Endothelial cell of umbilical vein (primary cell): ENCODE data around the gene BRME1. TPM values are rescaled to one million over a fixed set of nuclear protein-coding genes. Genes with fewer than 3 reads are reported as not detected.

Experiments
- BruUV-seq: library from RNA; stranded (reverse); fragments of 400-500 nt; replicated peaks from 2 replicates; lab custom pipeline; 2021; lab: Mats Ljungman, UMichigan
- CTCF ChIA-PET: fragments of 300-600, 350-600 bp; sonication (Branson Sonifier 250); formaldehyde crosslinking; loops from one replicate; lab custom pipeline; 2021; ENCODE audit warnings: antibody characterized with exemption, inconsistent platforms; lab: Charles Lee
- POLR2A ChIA-PET: fragments of 300-600, 350-600 bp; sonication (Branson Sonifier 250); formaldehyde crosslinking; loops from one replicate; lab custom pipeline; 2021; ENCODE audit warnings: antibody characterized with exemption, inconsistent platforms; lab: Charles Lee
- DNase-seq: peaks from one replicate; pipeline ENCODE4 v3.0.0-alpha.2; 2011; ENCODE audit warnings: low read depth, low spot score
- FAIRE-seq: peaks from 2 replicates; lab custom pipeline; 2011; peaks lifted over from hg19 to GRCh38; lab: Jason Lieb, UNC
- H2AFZ ChIP-seq: 2 replicates; pipeline ENCODE4 v1.6.0; 2012; ENCODE audit warnings: low read depth, low read length, control low read depth, inconsistent platforms
- H3K27ac ChIP-seq: 2 replicates; pipeline ENCODE4 v1.5.1; 2011; ENCODE audit warnings: low read depth, mild to moderate bottlenecking, control low read depth, low read length, moderate library complexity; ENCODE audit not compliant: insufficient read depth
- H3K27me3 ChIP-seq, 2 experiments: 2 replicates each; pipeline versions ENCODE4 v1.6.0 to v1.6.1; 2011; ENCODE audit warnings: low read length in 2 of 2, mixed read lengths in 1 of 2; ENCODE audit not compliant: control insufficient read depth in 2 of 2, insufficient read depth in 2 of 2
- H3K36me3 ChIP-seq, 2 experiments: 2 replicates in 1 of 2; 3 replicates in 1 of 2; pipeline ENCODE4 v1.5.1; 2011; ENCODE audit warnings: low read length in 2 of 2, mild to moderate bottlenecking in 1 of 2, moderate library complexity in 1 of 2; ENCODE audit not compliant: control insufficient read depth in 2 of 2, insufficient read depth in 2 of 2; ENCODE audit errors: extremely low read depth in 1 of 2
- H3K4me1 ChIP-seq: 3 replicates; pipeline ENCODE4 v1.5.1; 2011; ENCODE audit warnings: mild to moderate bottlenecking, low read length; ENCODE audit not compliant: control insufficient read depth, insufficient read depth; ENCODE audit errors: extremely low read depth
- H3K4me2 ChIP-seq: 2 replicates; pipeline ENCODE4 v1.6.1; 2011; ENCODE audit warnings: low read length, control low read depth, mixed read lengths; ENCODE audit not compliant: insufficient read depth
- H3K4me3 ChIP-seq, 3 experiments: fragments of 200-600 bp in 1 of 3; sonication (generic), shearing (Covaris generic) in 1 of 3; replicated peaks in 1 of 3; 2 replicates each; pipeline ENCODE4 v1.5.1; 2011 to 2016; ENCODE audit warnings: control low read depth in 3 of 3, low read length in 3 of 3, mild to moderate bottlenecking in 2 of 3, inconsistent platforms in 1 of 3, low read depth in 1 of 3, moderate library complexity in 1 of 3; ENCODE audit not compliant: insufficient read depth in 1 of 3
- H3K79me2 ChIP-seq: 2 replicates; pipeline ENCODE4 v1.6.0; 2012; ENCODE audit warnings: low read length, inconsistent platforms; ENCODE audit not compliant: control insufficient read depth, insufficient read depth
- H3K9ac ChIP-seq: replicated peaks from 2 replicates; pipeline ENCODE3; 2011; ENCODE audit warnings: low read length, control low read depth; ENCODE audit not compliant: insufficient read depth; ENCODE audit errors: extremely low read depth
- H3K9me1 ChIP-seq: replicated peaks from 3 replicates; pipeline ENCODE4 v1.6.0; 2011; ENCODE audit warnings: mild to moderate bottlenecking, low read length; ENCODE audit not compliant: control insufficient read depth, insufficient read depth; ENCODE audit errors: extremely low read depth
- H3K9me3 ChIP-seq: replicated peaks from 2 replicates; pipeline ENCODE4 v1.5.1; 2012; ENCODE audit warnings: low read length, inconsistent platforms; ENCODE audit not compliant: control insufficient read depth, insufficient read depth
- H4K20me1 ChIP-seq: replicated peaks from 2 replicates; pipeline ENCODE3; 2011; ENCODE audit warnings: mild to moderate bottlenecking, low read length; ENCODE audit not compliant: control insufficient read depth, insufficient read depth; ENCODE audit errors: extremely low read depth
- EZH2 ChIP-seq: IDR thresholded peaks from 2 replicates; pipeline ENCODE4 v1.6.1; 2012; ENCODE audit warnings: borderline replicate concordance, low read depth, mild to moderate bottlenecking, moderate library complexity, low read length, inconsistent platforms; ENCODE audit not compliant: severe bottlenecking
- FOS ChIP-seq: IDR thresholded peaks from 2 replicates; pipeline ENCODE4 v1.6.1; 2011; ENCODE audit warnings: mild to moderate bottlenecking, low read length, moderate library complexity, borderline replicate concordance; ENCODE audit not compliant: insufficient read depth
- GATA2 ChIP-seq: IDR thresholded peaks from 2 replicates; pipeline ENCODE4 v1.7.0; 2011; ENCODE audit warnings: low read depth, mild to moderate bottlenecking, moderate library complexity, mixed read lengths, low read length; ENCODE audit not compliant: insufficient read length, insufficient read depth
- JUN ChIP-seq: IDR thresholded peaks from 2 replicates; pipeline ENCODE4 v1.6.1; 2011; ENCODE audit warnings: borderline replicate concordance, low read depth; ENCODE audit not compliant: insufficient read length, insufficient read depth
- MAX ChIP-seq: IDR thresholded peaks from 2 replicates; pipeline ENCODE4 v1.6.1; 2011; ENCODE audit not compliant: insufficient read depth, insufficient read length
- MYC ChIP-seq: IDR thresholded peaks from one replicate; pipeline ENCODE4 v1.6.1; 2011; ENCODE audit warnings: mild to moderate bottlenecking, low read depth, low read length
- POLR2A ChIP-seq: IDR thresholded peaks from 2 replicates; pipeline ENCODE4 v1.6.1; 2012; ENCODE audit warnings: low read depth, mild to moderate bottlenecking, control low read depth, low read length
- POLR2AphosphoS5 ChIP-seq: IDR thresholded peaks from 2 replicates; pipeline ENCODE4 v1.6.1; 2012; ENCODE audit warnings: low read depth, mild to moderate bottlenecking, control low read depth, low read length, moderate library complexity; ENCODE audit not compliant: insufficient read depth
- dilution Hi-C: fragments of 300-500 bp; cut with MboI; formaldehyde crosslinking; loops from one replicate; pipeline ENCODE4 v1.15.0; 2019; ENCODE audit warnings: low sequenced_read_pairs; ENCODE audit not compliant: extremely low pct_ligation_motif_present
- intact Hi-C: fragments of 100-400 bp; cut with micrococcal nuclease; formaldehyde crosslinking; loops from one replicate; pipeline ENCODE4 v1.10.0; 2022
- polyA plus RNA-seq, 4 experiments: library from polyadenylated mRNA; depleted of rRNA in 3 of 4; stranded (reverse) in 3 of 4; unstranded in 1 of 4; fragments of >200 nt; gene quantifications; 2 replicates each; pipeline versions ENCODE4 v1.2.1 to v1.2.3, GENCODE V29; 2011 to 2012; ENCODE audit warnings: missing spikeins in 1 of 4
- total RNA-seq: library from RNA; stranded (reverse); gene quantifications from 2 replicates; pipeline ENCODE4 v1.2.3, GENCODE V29; 2021
- TF ChIP-seq, protein P1 (sequence below), 2 donors: IDR thresholded peaks; 1 replicate in 1 of 2; 2 replicates in 1 of 2; pipeline ENCODE4 v1.5.1; 2011; ENCODE audit warnings: low read length in 2 of 2, mild to moderate bottlenecking in 2 of 2, moderate library complexity in 2 of 2, control low read depth in 1 of 2, inconsistent platforms in 1 of 2, low read depth in 1 of 2; ENCODE audit not compliant: insufficient read depth in 1 of 2; ENCODE audit errors: extremely low read depth in 1 of 2

The BRME1 gene
- total and polyA plus RNA-seq, 2 donors (not counting 3 experiments of a cell fraction or from before 2014, with no cell fraction given), result 0.69 to 2.5 TPM

GRCh38 chr19:13877303-13877702 is 28.6 kb downstream of the BRME1 start:
- Histone ChIP-seq H2AFZ (no peak overlapping the region), H3K27me3 (no peaks in the 10 kb centered on the region), H3K27ac (no peak overlapping the region), H3K9me1 (no peaks in the 10 kb centered on the region), H3K9me3 (no peaks in the 10 kb centered on the region), H3K4me1 (peaks cover 5% of the 10 kb centered on the region), H3K4me3 (no peak overlapping the region), H3K79me2 (no peaks in the 10 kb centered on the region), H4K20me1 (no peaks in the 10 kb centered on the region), H3K36me3 (no peaks in the 10 kb centered on the region), H3K9ac (no peak overlapping the region), H3K4me2 (no peak overlapping the region)
- FAIRE-seq (no peak), DNase-seq (no peak)
- BruUV-seq, result no TSS peak
- TF ChIP-seq POLR2AphosphoS5, result no peak
- TF ChIP-seq FOS, result no peak
- no peak for TF ChIP-seq MYC
- TF ChIP-seq, protein P1, sequence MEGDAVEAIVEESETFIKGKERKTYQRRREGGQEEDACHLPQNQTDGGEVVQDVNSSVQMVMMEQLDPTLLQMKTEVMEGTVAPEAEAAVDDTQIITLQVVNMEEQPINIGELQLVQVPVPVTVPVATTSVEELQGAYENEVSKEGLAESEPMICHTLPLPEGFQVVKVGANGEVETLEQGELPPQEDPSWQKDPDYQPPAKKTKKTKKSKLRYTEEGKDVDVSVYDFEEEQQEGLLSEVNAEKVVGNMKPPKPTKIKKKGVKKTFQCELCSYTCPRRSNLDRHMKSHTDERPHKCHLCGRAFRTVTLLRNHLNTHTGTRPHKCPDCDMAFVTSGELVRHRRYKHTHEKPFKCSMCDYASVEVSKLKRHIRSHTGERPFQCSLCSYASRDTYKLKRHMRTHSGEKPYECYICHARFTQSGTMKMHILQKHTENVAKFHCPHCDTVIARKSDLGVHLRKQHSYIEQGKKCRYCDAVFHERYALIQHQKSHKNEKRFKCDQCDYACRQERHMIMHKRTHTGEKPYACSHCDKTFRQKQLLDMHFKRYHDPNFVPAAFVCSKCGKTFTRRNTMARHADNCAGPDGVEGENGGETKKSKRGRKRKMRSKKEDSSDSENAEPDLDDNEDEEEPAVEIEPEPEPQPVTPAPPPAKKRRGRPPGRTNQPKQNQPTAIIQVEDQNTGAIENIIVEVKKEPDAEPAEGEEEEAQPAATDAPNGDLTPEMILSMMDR (IDR thresholded peaks at IDR 0.05; ENCODE audit: extremely low read depth in 1 of 2, insufficient read depth in 1 of 2, low read depth in 1 of 2, low read length in 2 of 2), result no peak
- POLR2A ChIA-PET, result no interaction called here
- intact Hi-C loops (no loop called here), dilution Hi-C loops (no loop called here)
- CTCF ChIA-PET, result interaction anchor here (1.1 to 8.1 kb wide), 5 partner anchors 154 to 260 kb away, joined by 3 to 74 read pairs (median 5); partner anchors contain the start of genes ASF1B, IL27RA and MISP3

DNA sequence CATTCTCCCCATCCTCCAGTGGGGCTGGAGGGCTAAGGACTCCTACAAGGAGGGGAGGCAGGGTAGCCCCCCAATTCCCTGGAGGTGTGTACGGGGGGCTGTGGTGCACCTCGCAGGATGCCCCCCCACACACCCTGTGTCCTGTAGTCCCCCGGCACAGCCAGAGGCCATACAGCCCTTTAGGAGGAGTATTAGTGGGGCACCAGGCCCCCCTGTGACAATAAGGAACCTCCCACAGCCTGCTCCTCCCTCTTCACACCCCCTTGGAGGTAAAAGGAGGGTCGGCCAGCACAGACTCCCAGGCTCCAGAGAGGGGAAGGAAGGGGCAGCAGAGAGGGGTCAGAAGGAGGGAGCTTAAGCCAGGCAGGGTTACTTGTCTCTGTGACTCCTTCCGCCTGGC is 29.1 kb downstream of the BRME1 start, which contains the start of gene NANOS3:
TSS of gene NANOS3 (plus strand) at position 301 of the 400 bp plus-strand sequence. CDS start 115 bp downstream, outside the sequence.
- H2AFZ ChIP-seq, result no peak within 1 kb of the TSS
- H3K4me2 ChIP-seq, result no peak within 1 kb of the TSS
- no peaks in the 10 kb centered on the region for H3K36me3 ChIP-seq
- dilution Hi-C loops (no loop called here), intact Hi-C loops (no loop called here)
- no peak within 1 kb of the TSS for H3K27ac ChIP-seq
- H3K9me3 ChIP-seq, result no peaks in the 10 kb centered on the region
- no peak for TF ChIP-seq GATA2
- TF ChIP-seq, protein P1 (IDR thresholded peaks at IDR 0.05; ENCODE audit: extremely low read depth in 1 of 2, insufficient read depth in 1 of 2, low read depth in 1 of 2, low read length in 2 of 2), result no peak
- TF ChIP-seq MYC, result no peak
- TF ChIP-seq MAX, result no peak
- TF ChIP-seq POLR2AphosphoS5, result no peak
- TF ChIP-seq JUN, result no peak
- TF ChIP-seq FOS, result no peak
- TF ChIP-seq POLR2A, result no peak
- TF ChIP-seq EZH2, result no peak
- no peak within 1 kb of the TSS for H3K9ac ChIP-seq
- BruUV-seq, result no TSS peak
- FAIRE-seq (no peak), DNase-seq (no peak)
- no peaks in the 10 kb centered on the region for H4K20me1 ChIP-seq
- POLR2A ChIA-PET, result no interaction called here
- no peaks in the 10 kb centered on the region for H3K9me1 ChIP-seq
- no peaks in the 10 kb centered on the region for H3K27me3 ChIP-seq
- CTCF ChIA-PET, result interaction anchor here (1.1 to 8.1 kb wide), 4 partner anchors 155 to 260 kb away, joined by 4 to 74 read pairs (median 14); partner anchors contain the start of genes ASF1B, IL27RA and MISP3
- no peaks in the 10 kb centered on the region for H3K79me2 ChIP-seq
- no peak within 1 kb of the TSS for H3K4me3 ChIP-seq
- H3K4me1 ChIP-seq, result peaks cover 5% of the 10 kb centered on the region
